Transverse colon (tissue), 4 donors: ENCODE data around the gene LAMA5. TPM values are rescaled to one million over a fixed set of nuclear protein-coding genes. Genes with fewer than 3 reads are reported as not detected.

Experiments
- DNase-seq: peaks from one replicate; pipeline ENCODE4 v3.0.0-alpha.2; 2019
- H3K27ac ChIP-seq, 4 donors: fragments of 200-600 bp; sonication (generic); 2 replicates each; pipeline ENCODE4 v1.5.1; 2016 to 2018; ENCODE audit warnings: inconsistent platforms in 4 of 4
- H3K27me3 ChIP-seq: fragments of 200-600 bp; sonication (generic); 2 replicates; pipeline ENCODE4 v1.5.1; 2017; ENCODE audit warnings: inconsistent platforms
- H3K36me3 ChIP-seq, 4 donors: fragments of 200-600 bp; sonication (generic); 2 replicates each; pipeline ENCODE4 v1.5.1; 2017 to 2019; ENCODE audit warnings: inconsistent platforms in 4 of 4
- H3K4me1 ChIP-seq, 4 donors: fragments of 200-600 bp; sonication (generic); 2 replicates each; pipeline ENCODE4 v1.5.1; 2017 to 2020; ENCODE audit warnings: inconsistent platforms in 4 of 4
- H3K4me3 ChIP-seq, 4 donors: fragments of 200-600 bp; sonication (generic); 1 replicate in 1 of 4; 2 replicates in 3 of 4; pipeline versions ENCODE4 v1.5.1 to v1.6.1; 2017 to 2019; ENCODE audit warnings: inconsistent platforms in 4 of 4
- H3K9me3 ChIP-seq, 2 donors: fragments of 200-600 bp; sonication (generic); 2 replicates each; pipeline ENCODE4 v1.5.1; 2017 to 2019; ENCODE audit warnings: inconsistent platforms in 2 of 2
- CTCF ChIP-seq, 5 experiments: fragments of 200-600 bp in 3 of 5; fragments of 450-650 bp in 2 of 5; sonication (generic) in 3 of 5; IDR thresholded peaks; 1 replicate in 2 of 5; 2 replicates in 3 of 5; pipeline ENCODE4 v1.5.1; 2016 to 2017; ENCODE audit warnings: antibody characterized with exemption in 5 of 5, inconsistent platforms in 3 of 5, mild to moderate bottlenecking in 2 of 5, moderate library complexity in 1 of 5
- EP300 ChIP-seq: sonication (generic); formaldehyde crosslinking; IDR thresholded peaks from one replicate; pipeline ENCODE4 v1.6.1; 2017; ENCODE audit warnings: antibody characterized with exemption, low read depth
- POLR2A ChIP-seq: fragments of 450-650 bp; IDR thresholded peaks from one replicate; pipeline ENCODE4 v1.6.1; 2016; ENCODE audit warnings: antibody characterized with exemption, mild to moderate bottlenecking, moderate library complexity
- POLR2AphosphoS5 ChIP-seq, 3 donors: sonication (generic); formaldehyde crosslinking; IDR thresholded peaks; one replicate each; pipeline ENCODE4 v1.6.1; 2016; ENCODE audit warnings: antibody characterized with exemption in 3 of 3
- WGBS, 2 donors: methylation state at CpG; one replicate each; pipeline ENCODE4 v1.1.5; 2018; ENCODE audit warnings: low coverage in 1 of 2; 5-methylcytosine and 5-hydroxymethylcytosine counted together
- in situ Hi-C, 4 donors: fragments of 200-750 bp; cut with MboI; loops; one replicate each; pipeline versions ENCODE4 v1.15.0 to v1.15.1; 2017; ENCODE audit warnings: low sequenced_read_pairs in 3 of 4, low pct_ligation_motif_present in 1 of 4, low pct_unique_long_range_greater_than_20kb in 1 of 4
- intact Hi-C: fragments of 100-400 bp; cut with DNase I; formaldehyde crosslinking; loops from one replicate; pipeline ENCODE4 v1.15.1; 2023; ENCODE audit warnings: low total_unique reads
- total RNA-seq, 4 donors: library from RNA; depleted of rRNA; stranded (reverse); fragments of >200 nt; gene quantifications; one replicate each; pipeline ENCODE4 v1.1.0, GENCODE V29; 2016

The LAMA5 gene
- total RNA-seq, 4 donors from 2014 or later: 33.2 to 269 (median 91.3) TPM

GRCh38 chr20:62327726-62328495 is 39.2 kb downstream of the LAMA5 start:
- intact Hi-C loops (no loop called here), in situ Hi-C loops (no loop called here)
- no peak for DNase-seq
- Histone ChIP-seq H3K4me1 (no peaks in the 10 kb centered on the region), H3K9me3 (no peaks in the 10 kb centered on the region), H3K36me3 (no peaks in the 10 kb centered on the region), H3K27ac (no peak overlapping the region), H3K4me3 (no peak overlapping the region), H3K27me3 (no peaks in the 10 kb centered on the region)
- TF ChIP-seq POLR2A: no peak
- TF ChIP-seq POLR2AphosphoS5 (IDR thresholded peaks at IDR 0.05): no peak
- no peak for TF ChIP-seq CTCF (IDR thresholded peaks at IDR 0.05)
- TF ChIP-seq EP300: no peak
- 90% methylated on average over 22 of the region's 33 CpGs; no CpG with 5 or more reads in 1 of the 2 donors for WGBS, 2 donors

GRCh38 chr20:62326959-62327725 is 40.0 kb downstream of the LAMA5 start:
- H3K9me3 ChIP-seq: no peaks in the 10 kb centered on the region
- TF ChIP-seq CTCF (IDR thresholded peaks at IDR 0.05) (no peak), POLR2AphosphoS5 (IDR thresholded peaks at IDR 0.05) (no peak)
- H3K27ac ChIP-seq: no peak overlapping the region
- H3K27me3 ChIP-seq: no peaks in the 10 kb centered on the region
- no peaks in the 10 kb centered on the region for H3K4me1 ChIP-seq
- DNase-seq: no peak
- H3K36me3 ChIP-seq: no peaks in the 10 kb centered on the region
- H3K4me3 ChIP-seq: no peak overlapping the region
- intact Hi-C loops: no loop called here
- in situ Hi-C loops: no loop called here
- WGBS, 2 donors: 84% methylated on average over 27 of the region's 30 CpGs; no CpG with 5 or more reads in 1 of the 2 donors

- no peaks in the 10 kb centered on the region for H3K9me3 ChIP-seq
- WGBS, 2 donors: 93% methylated on average over 6 of the region's 14 CpGs; no CpG with 5 or more reads in 1 of the 2 donors
- in situ Hi-C loops: no loop called here
- no peaks in the 10 kb centered on the region for H3K27me3 ChIP-seq
- no peaks in the 10 kb centered on the region for H3K4me1 ChIP-seq
- TF ChIP-seq EP300 (no peak), CTCF (IDR thresholded peaks at IDR 0.05) (no peak), POLR2AphosphoS5 (IDR thresholded peaks at IDR 0.05) (no peak), POLR2A (no peak)
- no peak overlapping the region for H3K4me3 ChIP-seq
- no peak for DNase-seq
- H3K36me3 ChIP-seq: no peaks in the 10 kb centered on the region
- no peak overlapping the region for H3K27ac ChIP-seq
- intact Hi-C loops: no loop called here
These were observed 40.6 kb downstream of the LAMA5 start for GRCh38 chr20:62326559-62326958.

GRCh38 chr20:62325172-62325905 is 41.8 kb downstream of the LAMA5 start:
- no peaks in the 10 kb centered on the region for H3K9me3 ChIP-seq
- in situ Hi-C loops: no loop called here
- intact Hi-C loops: no loop called here
- WGBS, 2 donors: 89 to 91% methylated on average over 1 to 14 of the region's 14 CpGs
- no peak for DNase-seq
- no peaks in the 10 kb centered on the region for H3K4me1 ChIP-seq
- no peaks in the 10 kb centered on the region for H3K36me3 ChIP-seq
- no peaks in the 10 kb centered on the region for H3K27me3 ChIP-seq
- no peak overlapping the region for H3K4me3 ChIP-seq
- H3K27ac ChIP-seq: no peak overlapping the region
- TF ChIP-seq POLR2AphosphoS5 (IDR thresholded peaks at IDR 0.05) (no peak), EP300 (no peak), POLR2A (no peak), CTCF (IDR thresholded peaks at IDR 0.05) (no peak)
